ENCODE data around the gene TLCD1.

Gene TLCD1

GRCh38 chr17:28706471-28707338 is 19.3 kb downstream of the TLCD1 start:
- POLR2A ChIA-PET (ENCODE audit: low non-redundant PET), result no interaction called here
- CTCF ChIA-PET, result interaction anchor here (0.6 kb wide), 1 partner anchor 22 kb away, joined by 5 read pairs; no protein-coding TSS in a partner anchor
- no peak for TF ChIP-seq CTCF (conservative IDR thresholded peaks at IDR 0.05; ENCODE audit: low read depth)
- DNase-seq (ENCODE audit: low spot score), result no peak
- H3K27ac ChIP-seq, result no peak overlapping the region; the same call in 1 of the 2 replicates

- TF ChIP-seq CTCF (conservative IDR thresholded peaks at IDR 0.05; ENCODE audit: low read depth), result no peak
- CTCF ChIA-PET, result interaction anchor here (0.6 kb wide), 1 partner anchor 23 kb away, joined by 5 read pairs; no protein-coding TSS in a partner anchor
Measured at GRCh38 chr17:28705728-28706334, 20.2 kb downstream of the TLCD1 start.

GRCh38 chr17:28705074-28705659 is 20.9 kb downstream of the TLCD1 start:
- POLR2A ChIA-PET (ENCODE audit: low non-redundant PET), result interaction anchor here (0.6 kb wide), 1 partner anchor 1823 kb away, joined by 7 read pairs; no protein-coding TSS in a partner anchor
- no peak for DNase-seq (ENCODE audit: low spot score)
- no peak for TF ChIP-seq CTCF (conservative IDR thresholded peaks at IDR 0.05; ENCODE audit: low read depth)
- peak overlapping the region; percentile 51 for H3K27ac ChIP-seq
- CTCF ChIA-PET, result interaction anchor here (0.5 to 0.6 kb wide), 2 partner anchors 81 to 1428 kb away, joined by 3 to 4 read pairs; no protein-coding TSS in a partner anchor

More at GRCh38 chr17:28705728-28706334, 20.2 kb downstream of the TLCD1 start:
- POLR2A ChIA-PET (ENCODE audit: low non-redundant PET), result interaction anchor here (0.6 kb wide), 1 partner anchor 1823 kb away, joined by 7 read pairs; no protein-coding TSS in a partner anchor
- H3K27ac ChIP-seq, result peak overlapping the region; percentile 51
- DNase-seq (ENCODE audit: low spot score), result no peak

DNA sequence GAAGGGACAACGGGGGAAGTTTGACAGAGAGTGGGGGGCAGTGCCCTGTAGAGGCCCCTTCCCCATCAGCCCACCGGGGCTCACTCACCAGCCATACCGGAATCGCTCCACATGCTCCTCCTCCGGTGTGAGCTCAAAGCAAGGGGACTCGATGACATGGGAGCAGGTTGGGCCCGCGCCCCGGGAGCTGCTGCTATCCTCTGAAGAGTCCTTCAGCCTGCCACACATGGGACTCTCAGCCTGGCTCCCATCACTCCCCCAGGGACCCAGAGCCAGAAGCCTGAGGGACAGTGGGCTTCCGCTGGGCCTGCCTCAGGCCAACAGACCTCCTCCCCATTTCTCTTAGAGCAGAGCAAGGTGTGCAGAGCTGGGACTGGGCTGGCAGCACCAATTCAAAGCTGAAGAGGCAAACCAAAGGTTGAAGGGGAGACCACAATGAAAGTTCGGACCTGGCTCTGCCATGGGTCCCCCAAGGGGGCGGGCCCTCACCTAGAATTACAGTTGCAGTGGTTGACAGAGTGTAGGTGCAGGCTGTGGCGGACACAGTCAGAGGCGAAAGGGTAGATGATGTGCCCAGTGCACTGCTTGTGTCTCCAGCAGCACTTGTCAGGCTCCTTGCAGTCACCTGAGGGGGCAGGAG is 21.7 kb downstream of the TLCD1 start:
- ChIA-PET CTCF (interaction anchor here (0.5 to 0.7 kb wide), 3 partner anchors 8 to 1428 kb away, joined by 3 to 4 read pairs (median 4); no protein-coding TSS in a partner anchor), POLR2A (ENCODE audit: low non-redundant PET) (no interaction called here)
- H3K27ac ChIP-seq, result peak overlapping the region; percentile 51
- DNase-seq (ENCODE audit: low spot score), result no peak
- no peak for TF ChIP-seq CTCF (conservative IDR thresholded peaks at IDR 0.05; ENCODE audit: low read depth)

- no peak for TF ChIP-seq CTCF (conservative IDR thresholded peaks at IDR 0.05; ENCODE audit: low read depth)
- ChIA-PET POLR2A (ENCODE audit: low non-redundant PET) (no interaction called here), CTCF (interaction anchor here (0.7 kb wide), 1 partner anchor 9 kb away, joined by 4 read pairs; no protein-coding TSS in a partner anchor)
- no peak for DNase-seq (ENCODE audit: low spot score)
- H3K27ac ChIP-seq, result peak overlapping the region; percentile 51
Measured at GRCh38 chr17:28703552-28704218, 22.3 kb downstream of the TLCD1 start.
